Suppressor macrophage (primary cell): ENCODE data around the gene TMED3.
"Not testable (repeated sequence)": the region's sequence is repeated elsewhere in the genome, so short reads cannot be mapped to it uniquely, and the experiment has no call there.

ENCODE experiments used
- DNase-seq, 4 experiments: peaks; one replicate each; pipeline ENCODE4 v3.0.0-alpha.2; 2020 to 2022

TMED3 gene

GRCh38 chr15:79319973-79320372, 9.1 kb downstream of the TMED3 start:
- not testable (repeated sequence) for DNase-seq

GRCh38 chr15:79321876-79322275, 11.0 kb downstream of the TMED3 start:
- DNase-seq: no peak

DNA sequence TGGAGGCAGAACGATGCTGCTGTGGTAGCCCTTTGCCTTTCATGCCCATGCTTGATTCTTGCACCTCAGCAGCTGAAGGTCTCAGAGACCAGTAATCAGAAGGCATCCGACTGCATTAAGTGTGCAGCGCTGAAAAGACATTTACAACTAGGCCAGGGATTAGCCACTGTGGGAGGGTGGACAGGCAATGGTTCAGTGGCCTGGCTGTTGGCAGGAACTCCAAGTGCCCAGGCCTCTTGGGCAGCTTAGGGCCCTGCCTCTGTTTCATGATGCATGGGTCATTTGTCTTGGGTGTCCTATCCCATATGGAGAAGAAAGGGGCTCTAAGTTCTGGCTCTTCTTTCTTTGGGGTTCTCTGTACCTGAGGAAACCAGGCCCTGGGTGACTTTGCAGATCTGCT, 11.4 kb downstream of the TMED3 start:
- DNase-seq: no peak

GRCh38 chr15:79322945-79323344, 12.0 kb downstream of the TMED3 start:
- DNase-seq: no peak

DNA sequence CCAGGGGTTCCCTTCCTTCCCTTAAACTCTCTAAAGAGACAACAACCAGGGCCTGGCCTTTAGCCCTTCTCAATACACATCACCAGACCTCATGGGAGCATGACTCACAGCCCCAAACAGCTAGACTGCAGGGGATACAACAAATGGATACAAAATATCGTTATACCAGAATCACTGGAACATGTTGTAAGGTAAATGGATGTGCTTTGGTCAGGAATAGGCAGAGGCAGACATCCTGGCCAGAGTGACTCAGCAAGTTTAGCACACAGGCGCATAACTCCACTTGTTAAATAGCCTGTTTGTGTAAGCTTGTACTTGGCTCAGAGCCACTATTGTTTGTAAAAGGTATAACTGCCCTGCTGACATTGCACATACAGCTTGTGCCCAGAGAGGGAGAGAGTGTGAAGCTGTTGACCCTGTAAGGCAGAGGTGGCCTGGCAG, 18.3 kb downstream of the TMED3 start:
- DNase-seq: peak; percentile 57 to 83 (median 75)

GRCh38 chr15:79332824-79333510, 22.1 kb downstream of the TMED3 start:
- DNase-seq: no peak

- DNase-seq: no peak
These were observed 26.7 kb downstream of the TMED3 start for GRCh38 chr15:79337591-79337990.

- DNase-seq: peak; percentile 44 to 68 (median 58)
These were observed 28.8 kb downstream of the TMED3 start for GRCh38 chr15:79339588-79340314.

DNA sequence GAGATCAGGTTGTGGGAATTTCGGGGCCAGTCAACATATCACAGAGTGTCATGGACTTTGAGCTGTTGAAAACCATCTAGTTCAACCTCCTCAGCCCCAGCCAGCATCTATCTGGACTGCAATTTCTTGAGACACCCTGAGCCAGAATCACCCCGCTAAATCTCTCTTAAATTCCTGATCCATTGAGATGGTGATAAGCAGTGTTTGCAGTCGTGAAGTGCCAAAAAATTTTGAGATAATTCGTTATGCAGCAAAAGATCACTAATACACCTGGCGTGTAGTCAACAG, 29.3 kb downstream of the TMED3 start:
- no peak for DNase-seq

DNA sequence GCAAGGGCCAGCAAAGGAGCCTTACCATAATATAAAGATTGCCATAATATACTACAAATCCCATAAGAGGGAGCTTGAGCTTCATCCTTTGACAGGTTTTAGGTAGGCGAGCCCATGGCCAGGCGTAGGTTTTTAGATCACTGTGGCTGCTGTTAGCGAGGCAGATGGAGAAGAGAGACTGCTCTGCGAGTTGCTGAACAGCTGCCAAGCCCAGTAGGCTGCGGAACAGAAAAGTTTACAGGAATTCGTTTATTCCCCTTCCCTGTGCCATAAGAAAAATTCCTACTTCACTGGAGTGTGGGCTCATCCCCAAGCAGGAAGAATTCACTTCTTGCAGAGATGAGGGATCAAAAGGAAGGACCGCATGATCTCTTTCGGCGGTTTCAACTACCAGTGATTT, 30.5 kb downstream of the TMED3 start:
- no peak for DNase-seq

DNA sequence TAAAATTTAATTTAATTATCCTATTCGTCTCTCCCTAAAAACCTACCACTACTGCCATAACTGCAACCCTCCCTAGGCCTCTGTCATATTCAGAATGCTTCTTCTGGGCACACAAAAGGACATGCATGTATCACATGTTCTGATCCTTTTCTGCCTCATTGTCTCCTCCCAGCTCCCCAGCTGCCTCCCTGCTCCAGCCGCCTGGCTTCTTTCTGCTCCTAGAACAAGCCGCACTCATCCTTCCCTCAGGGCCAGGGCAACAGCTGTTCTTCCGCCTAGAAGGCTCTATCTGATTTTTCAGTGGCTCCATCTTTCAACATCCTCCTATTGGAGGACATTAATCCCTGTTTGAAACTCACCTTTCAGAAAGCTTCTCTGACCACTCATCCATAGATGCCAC, 38.6 kb downstream of the TMED3 start:
- DNase-seq: no peak

GRCh38 chr15:79352206-79352605, 41.3 kb downstream of the TMED3 start:
- DNase-seq: peak; percentile 4 to 54 (median 30)

DNA sequence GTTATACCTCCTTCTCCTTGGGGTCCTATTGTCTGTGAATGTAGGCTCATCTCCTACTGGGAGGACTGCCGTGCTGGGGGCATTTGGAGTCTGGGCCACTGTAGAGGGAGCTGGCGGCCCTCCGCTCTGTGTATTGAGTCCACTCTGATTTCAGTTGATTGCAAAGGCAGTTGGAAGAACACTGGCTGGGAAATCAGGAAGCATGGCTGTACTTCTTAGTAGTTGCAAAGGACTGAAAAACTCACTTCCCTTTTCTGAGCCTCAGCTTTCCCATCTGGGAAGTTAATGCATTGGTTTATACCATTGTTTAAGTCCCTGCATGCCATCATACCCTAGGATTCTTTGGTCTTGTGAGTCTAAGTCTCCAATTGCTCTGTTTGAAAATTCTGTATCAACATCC, 46.7 kb downstream of the TMED3 start:
- peak; percentile 53 to 78 (median 68) for DNase-seq

- no peak for DNase-seq
These were observed 47.2 kb downstream of the TMED3 start for GRCh38 chr15:79358069-79358468.

- DNase-seq: no peak
These were observed 53.8 kb downstream of the TMED3 start for GRCh38 chr15:79364571-79365240.

- no peak for DNase-seq
These were observed 54.9 kb downstream of the TMED3 start for GRCh38 chr15:79365765-79366164.

DNA sequence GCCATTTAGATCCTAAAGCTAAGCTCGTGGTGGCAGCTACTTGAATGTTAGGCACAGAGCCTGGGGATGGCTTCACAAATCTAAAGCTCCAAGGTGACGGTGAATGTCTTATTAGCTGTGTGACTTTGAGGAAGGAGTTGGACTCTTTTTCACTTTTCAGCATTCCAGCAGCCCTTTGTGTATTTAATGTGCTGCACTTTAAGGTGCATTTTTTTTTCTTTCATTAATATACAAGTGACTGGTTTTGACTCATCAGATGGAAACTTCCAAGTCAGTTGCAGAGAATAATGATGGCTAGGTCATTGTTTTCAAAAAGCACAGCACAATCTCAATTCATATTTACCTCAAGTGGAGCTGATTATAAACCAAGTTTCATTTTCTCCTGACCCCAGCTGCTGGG, 55.8 kb downstream of the TMED3 start:
- DNase-seq: no peak

GRCh38 chr15:79370716-79371115, 59.8 kb downstream of the TMED3 start:
- peak in 2 of 4 experiments; percentile 5 to 20 for DNase-seq

DNA sequence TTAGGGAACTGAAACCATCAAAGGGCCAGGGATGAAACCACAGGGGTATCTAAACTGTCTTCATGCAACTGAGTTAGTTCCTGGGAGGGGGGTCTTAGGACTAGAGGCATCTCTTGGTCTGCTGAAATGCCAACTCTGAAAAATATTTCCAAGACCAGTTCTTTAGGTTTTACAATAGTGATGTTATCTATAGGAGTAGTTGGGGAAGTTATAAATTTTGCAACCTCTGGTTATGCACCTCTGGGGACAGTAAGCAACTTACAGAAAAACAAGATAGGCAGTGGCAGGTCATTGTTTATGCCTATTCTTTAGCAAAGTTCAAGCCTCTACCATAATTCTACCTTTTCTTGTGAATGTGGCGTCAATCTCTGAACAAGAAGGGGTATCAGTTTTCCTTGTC, 60.7 kb downstream of the TMED3 start:
- DNase-seq: no peak

GRCh38 chr15:79372428-79372827, 61.5 kb downstream of the TMED3 start:
- DNase-seq: peak in 3 of 4 experiments; percentile 7 to 23 (median 9)
